Upper lobe of left lung (tissue), 6 donors: ENCODE results near the gene FAM83F. TPM values are rescaled to one million over a fixed set of nuclear protein-coding genes. Genes with fewer than 3 reads are reported as not detected.
"Not testable (repeated sequence)": the region's sequence is repeated elsewhere in the genome, so short reads cannot be mapped to it uniquely, and the experiment has no call there.

Experiments used
- ATAC-seq, 2 donors: fragments of 200-7000 bp; cut with Tn5 transposase; one replicate each; pipeline ENCODE4 v1.9.1; 2022; ENCODE audit warnings: mild to moderate bottlenecking in 2 of 2, moderate library complexity in 2 of 2; ENCODE audit not compliant: low FRiP score in 2 of 2
- DNase-seq, 2 donors: peaks; one replicate each; pipeline ENCODE4 v3.0.0-alpha.2; 2019 to 2020
- H3K27ac ChIP-seq, 4 donors: fragments of 200-600 bp; sonication (generic); one replicate each; pipeline ENCODE4 v1.5.1; 2016 to 2019
- H3K27me3 ChIP-seq, 4 donors: fragments of 200-600 bp; sonication (generic); one replicate each; pipeline ENCODE4 v1.5.1; 2017 to 2019
- H3K36me3 ChIP-seq, 4 donors: fragments of 200-600 bp; sonication (generic); one replicate each; pipeline ENCODE4 v1.5.1; 2016 to 2019
- H3K4me1 ChIP-seq, 4 donors: fragments of 200-600 bp; sonication (generic); one replicate each; pipeline ENCODE4 v1.5.1; 2018 to 2019
- H3K4me3 ChIP-seq, 4 donors: fragments of 200-600 bp; sonication (generic); one replicate each; pipeline ENCODE4 v1.5.1; 2017 to 2019; ENCODE audit warnings: mild to moderate bottlenecking in 2 of 4, moderate library complexity in 1 of 4
- H3K9me3 ChIP-seq, 4 donors: fragments of 200-600 bp; sonication (generic); one replicate each; pipeline ENCODE4 v1.5.1; 2018 to 2019
- CTCF ChIP-seq, 6 experiments: fragments of 450-650 bp in 4 of 6; fragments of 200-600 bp in 2 of 6; sonication (generic) in 2 of 6; IDR thresholded peaks; one replicate each; pipeline ENCODE4 v1.5.1; 2016 to 2019; ENCODE audit warnings: antibody characterized with exemption in 6 of 6
- EP300 ChIP-seq, 4 donors: sonication (generic); formaldehyde crosslinking; IDR thresholded peaks; one replicate each; pipeline ENCODE4 v1.5.1; 2017; ENCODE audit warnings: antibody characterized with exemption in 4 of 4, control low read depth in 2 of 4
- POLR2A ChIP-seq, 4 donors: fragments of 450-650 bp; IDR thresholded peaks; one replicate each; pipeline ENCODE4 v1.5.1; 2016 to 2017; ENCODE audit warnings: antibody characterized with exemption in 4 of 4, mild to moderate bottlenecking in 2 of 4
- POLR2AphosphoS5 ChIP-seq, 2 donors: sonication (generic); formaldehyde crosslinking; IDR thresholded peaks; one replicate each; pipeline ENCODE4 v1.5.1; 2017; ENCODE audit warnings: antibody characterized with exemption in 2 of 2
- WGBS, 2 donors: methylation state at CpG; one replicate each; pipeline ENCODE4 v1.1.5; 2017 to 2018; 5-methylcytosine and 5-hydroxymethylcytosine counted together
- total RNA-seq, 6 donors: library from RNA; depleted of rRNA in 4 of 6; stranded (reverse); fragments of >200 nt in 4 of 6; gene quantifications; one replicate each; pipeline versions ENCODE4 v1.1.0 to v1.2.1, GENCODE V29; 2016 to 2021
- donor health status: DM: no; HTN: no; CAD: no; lungs with moderate emphysema.
- donor health status: DM: no; HTN: yes; CAD: no; lungs with severe emphysema.

The FAM83F gene
- total RNA-seq, 6 donors from 2014 or later: 0.23 to 2.8 (median 0.67) TPM

GRCh38 chr22:39992088-39992826 lies 2.5 kb upstream of the FAM83F start:
- ATAC-seq: no peak
- WGBS, 2 donors: 85 to 90% methylated on average over 5 of the region's 5 CpGs
- TF ChIP-seq POLR2AphosphoS5 (IDR thresholded peaks at IDR 0.05) (no peak), EP300 (IDR thresholded peaks at IDR 0.05) (no peak), POLR2A (IDR thresholded peaks at IDR 0.05) (no peak), CTCF (IDR thresholded peaks at IDR 0.05) (no peak)
- no peak overlapping the region for H3K4me3 ChIP-seq
- peaks cover 6 to 14% (median 10%) of the 10 kb centered on the region in 4 donors for H3K4me1 ChIP-seq
- H3K27me3 ChIP-seq: peaks cover 0 to 28% (median 15%) of the 10 kb centered on the region in 4 donors
- DNase-seq: no peak
- H3K9me3 ChIP-seq: no peaks in the 10 kb centered on the region
- no peaks in the 10 kb centered on the region for H3K36me3 ChIP-seq
- no peak overlapping the region for H3K27ac ChIP-seq

- H3K27ac ChIP-seq, DNase-seq, H3K9me3 ChIP-seq, H3K36me3 ChIP-seq, H3K4me3 ChIP-seq, ATAC-seq: not testable (repeated sequence)
- Histone ChIP-seq H3K4me1 (peaks cover 6 to 14% (median 10%) of the 10 kb centered on the region in 4 donors), H3K27me3 (peaks cover 0 to 28% (median 15%) of the 10 kb centered on the region in 4 donors)
- WGBS, 2 donors: 89 to 91% methylated on average over 7 of the region's 7 CpGs
Measured at GRCh38 chr22:39992894-39993293, 1.9 kb upstream of the FAM83F start.

GRCh38 chr22:39994041-39994565 lies 651 bp upstream of the FAM83F start:
- no peaks in the 10 kb centered on the region for H3K9me3 ChIP-seq
- WGBS, 2 donors: 33 to 41% methylated on average over 15 to 18 of the region's 20 CpGs
- no peak overlapping the region for H3K27ac ChIP-seq
- ATAC-seq (no peak), DNase-seq (no peak)
- H3K4me1 ChIP-seq: peaks cover 6 to 14% (median 12%) of the 10 kb centered on the region in 4 donors
- no peak for TF ChIP-seq CTCF (IDR thresholded peaks at IDR 0.05)
- TF ChIP-seq EP300 (IDR thresholded peaks at IDR 0.05): no peak
- TF ChIP-seq POLR2A (IDR thresholded peaks at IDR 0.05): no peak
- TF ChIP-seq POLR2AphosphoS5 (IDR thresholded peaks at IDR 0.05): no peak
- H3K36me3 ChIP-seq: no peaks in the 10 kb centered on the region
- peaks cover 0 to 28% (median 15%) of the 10 kb centered on the region in 4 donors for H3K27me3 ChIP-seq
- H3K4me3 ChIP-seq: peak overlapping the region in 3 of 4 donors; percentile 27 to 38 (median 32)

GRCh38 chr22:39995393-39996252 lies 869 bp downstream of the FAM83F start:
- DNase-seq: no peak
- Histone ChIP-seq H3K27ac (no peak overlapping the region), H3K36me3 (no peaks in the 10 kb centered on the region), H3K4me3 (peak overlapping the region in 3 of 4 donors; percentile 27 to 41 (median 38)), H3K4me1 (peaks cover 6 to 14% (median 12%) of the 10 kb centered on the region in 4 donors), H3K27me3 (peaks cover 0 to 28% (median 15%) of the 10 kb centered on the region in 4 donors), H3K9me3 (no peaks in the 10 kb centered on the region)
- TF ChIP-seq POLR2AphosphoS5 (IDR thresholded peaks at IDR 0.05): no peak
- TF ChIP-seq EP300 (IDR thresholded peaks at IDR 0.05): no peak
- 74 to 75% methylated on average over 16 to 17 of the region's 35 CpGs for WGBS, 2 donors
- ATAC-seq: peak; percentile 17 to 31

GRCh38 chr22:39996732-39997131 lies 2.0 kb downstream of the FAM83F start:
- TF ChIP-seq POLR2AphosphoS5 (IDR thresholded peaks at IDR 0.05) (no peak), POLR2A (IDR thresholded peaks at IDR 0.05) (no peak), EP300 (IDR thresholded peaks at IDR 0.05) (no peak), CTCF (IDR thresholded peaks at IDR 0.05) (no peak)
- ATAC-seq (no peak), DNase-seq (no peak)
- H3K27me3 ChIP-seq: peaks cover 0 to 28% (median 15%) of the 10 kb centered on the region in 4 donors
- H3K4me1 ChIP-seq: peaks cover 6 to 14% (median 12%) of the 10 kb centered on the region in 4 donors
- WGBS, 2 donors: 70 to 77% methylated on average over 3 of the region's 3 CpGs
- no peak overlapping the region for H3K4me3 ChIP-seq
- no peaks in the 10 kb centered on the region for H3K36me3 ChIP-seq
- H3K9me3 ChIP-seq: no peaks in the 10 kb centered on the region
- no peak overlapping the region for H3K27ac ChIP-seq
